AG08395 (cell line): Measurements from ENCODE around the gene TGFB1I1.
"Not testable (repeated sequence)": the region's sequence is repeated elsewhere in the genome, so short reads cannot be mapped to it uniquely, and the experiment has no call there.

Source experiments
- DNase-seq: peaks from one replicate; pipeline ENCODE4 v3.0.0; 2012; ENCODE audit warnings: mixed read lengths, low spot score

TGFB1I1 gene

DNA sequence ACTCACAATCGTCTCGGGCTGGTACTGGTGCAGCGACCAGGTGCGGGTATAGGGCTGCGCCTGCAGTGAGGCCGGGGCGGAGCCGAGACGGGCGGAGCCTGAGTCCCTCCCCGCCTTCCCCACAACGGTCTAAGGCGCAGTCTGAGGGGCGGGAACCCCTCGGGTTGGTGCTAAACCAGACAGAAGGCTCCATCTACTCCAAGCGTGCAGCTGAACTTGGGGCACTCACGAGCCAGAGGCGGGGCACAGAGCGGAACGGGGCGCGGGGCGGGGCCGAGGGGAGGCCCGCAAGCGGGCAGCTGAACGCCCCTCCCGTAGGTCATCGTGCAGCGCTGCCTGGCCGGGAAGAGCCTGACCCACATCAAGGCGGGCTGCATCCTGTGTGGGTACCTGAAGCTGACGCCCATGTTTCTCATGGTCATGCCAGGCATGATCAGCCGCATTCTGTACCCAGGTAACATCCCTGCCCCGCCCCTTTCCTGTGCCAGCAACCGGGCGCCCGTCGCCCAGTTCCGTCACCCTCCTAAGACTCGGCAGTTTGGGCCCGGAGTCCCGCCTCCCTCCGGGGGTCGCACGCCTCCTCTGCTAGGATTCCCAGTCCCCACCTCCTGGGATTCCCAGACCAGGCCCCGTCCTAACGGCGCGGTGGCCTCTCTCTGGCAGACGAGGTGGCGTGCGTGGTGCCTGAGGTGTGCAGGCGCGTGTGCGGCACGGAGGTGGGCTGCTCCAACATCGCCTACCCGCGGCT, 15.9 kb downstream of the TGFB1I1 start:
- DNase-seq: peak; percentile 41

DNA sequence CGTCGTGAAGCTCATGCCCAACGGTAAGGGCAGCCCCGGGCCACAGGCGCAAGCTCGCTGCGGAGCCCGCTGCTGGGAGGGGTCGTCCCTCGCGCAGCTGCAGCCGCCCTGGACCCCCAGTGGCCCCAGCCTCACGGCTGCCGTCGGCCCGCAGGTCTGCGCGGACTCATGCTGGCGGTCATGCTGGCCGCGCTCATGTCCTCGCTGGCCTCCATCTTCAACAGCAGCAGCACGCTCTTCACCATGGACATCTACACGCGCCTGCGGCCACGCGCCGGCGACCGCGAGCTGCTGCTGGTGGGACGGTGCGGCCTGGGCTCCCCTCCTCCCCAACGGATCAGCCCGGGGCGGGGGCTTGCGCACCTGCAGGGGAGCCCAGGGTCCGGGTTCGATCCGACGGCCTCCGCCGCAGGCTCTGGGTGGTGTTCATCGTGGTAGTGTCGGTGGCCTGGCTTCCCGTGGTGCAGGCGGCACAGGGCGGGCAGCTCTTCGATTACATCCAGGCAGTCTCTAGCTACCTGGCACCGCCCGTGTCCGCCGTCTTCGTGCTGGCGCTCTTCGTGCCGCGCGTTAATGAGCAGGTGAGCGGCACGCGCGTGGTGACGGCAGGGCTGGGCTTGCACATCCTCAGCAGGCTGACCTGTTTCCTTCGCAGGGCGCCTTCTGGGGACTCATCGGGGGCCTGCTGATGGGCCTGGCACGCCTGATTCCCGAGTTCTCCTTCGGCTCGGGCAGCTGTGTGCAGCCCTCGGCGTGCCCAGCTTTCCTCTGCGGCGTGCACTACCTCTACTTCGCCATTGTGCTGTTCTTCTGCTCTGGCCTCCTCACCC, 16.7 kb downstream of the TGFB1I1 start:
- DNase-seq: no peak

DNA sequence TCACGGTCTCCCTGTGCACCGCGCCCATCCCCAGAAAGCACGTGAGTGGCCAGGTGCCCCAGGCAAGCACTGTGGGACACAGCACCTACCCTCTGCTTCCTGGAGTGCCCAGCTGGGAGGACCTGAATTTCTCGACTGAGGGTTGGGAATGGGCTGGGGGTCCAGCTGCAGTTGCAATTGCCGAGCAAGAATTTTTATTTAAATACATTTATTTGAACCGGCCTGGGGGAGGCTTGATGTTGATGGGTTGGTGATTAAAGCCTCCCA, 17.3 kb downstream of the TGFB1I1 start:
- DNase-seq: no peak

DNA sequence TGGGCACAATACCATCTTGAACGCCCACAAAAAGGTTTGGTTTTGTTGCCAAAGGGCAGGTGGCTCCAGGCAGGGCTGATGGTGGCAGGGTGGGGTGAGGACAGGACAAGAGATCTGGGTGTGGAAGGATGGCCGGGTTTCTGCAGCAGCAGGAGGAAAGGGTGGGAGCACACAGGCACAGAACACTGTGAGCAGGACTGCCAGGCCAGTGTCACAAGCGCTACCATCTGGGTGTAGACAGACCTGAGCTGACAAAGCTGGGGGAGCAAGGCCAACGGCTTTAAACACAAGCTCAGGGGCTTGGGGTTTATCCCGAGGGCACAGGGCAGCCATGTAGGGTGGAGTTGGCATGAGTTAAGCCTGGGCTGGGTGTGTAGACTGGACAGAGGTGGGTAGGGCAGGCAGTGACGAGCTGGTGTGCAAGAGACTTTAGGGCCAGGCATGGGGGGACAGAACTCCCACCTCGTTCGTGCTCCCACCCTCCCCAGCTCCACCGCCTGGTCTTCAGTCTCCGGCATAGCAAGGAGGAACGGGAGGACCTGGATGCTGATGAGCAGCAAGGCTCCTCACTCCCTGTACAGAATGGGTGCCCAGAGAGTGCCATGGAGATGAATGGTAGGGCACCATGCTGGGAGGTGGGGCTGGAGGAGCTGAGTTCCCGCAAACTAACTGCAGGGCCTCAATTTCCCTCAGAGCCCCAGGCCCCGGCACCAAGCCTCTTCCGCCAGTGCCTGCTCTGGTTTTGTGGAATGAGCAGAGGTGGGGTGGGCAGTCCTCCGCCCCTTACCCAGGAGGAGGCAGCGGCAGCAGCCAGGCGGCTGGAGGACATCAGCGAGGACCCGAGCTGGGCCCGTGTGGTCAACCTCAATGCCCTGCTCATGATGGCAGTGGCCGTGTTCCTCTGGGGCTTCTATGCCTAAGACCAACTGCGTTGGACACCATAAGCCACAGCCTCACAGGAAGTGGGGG, 17.9 kb downstream of the TGFB1I1 start:
- DNase-seq: no peak

DNA sequence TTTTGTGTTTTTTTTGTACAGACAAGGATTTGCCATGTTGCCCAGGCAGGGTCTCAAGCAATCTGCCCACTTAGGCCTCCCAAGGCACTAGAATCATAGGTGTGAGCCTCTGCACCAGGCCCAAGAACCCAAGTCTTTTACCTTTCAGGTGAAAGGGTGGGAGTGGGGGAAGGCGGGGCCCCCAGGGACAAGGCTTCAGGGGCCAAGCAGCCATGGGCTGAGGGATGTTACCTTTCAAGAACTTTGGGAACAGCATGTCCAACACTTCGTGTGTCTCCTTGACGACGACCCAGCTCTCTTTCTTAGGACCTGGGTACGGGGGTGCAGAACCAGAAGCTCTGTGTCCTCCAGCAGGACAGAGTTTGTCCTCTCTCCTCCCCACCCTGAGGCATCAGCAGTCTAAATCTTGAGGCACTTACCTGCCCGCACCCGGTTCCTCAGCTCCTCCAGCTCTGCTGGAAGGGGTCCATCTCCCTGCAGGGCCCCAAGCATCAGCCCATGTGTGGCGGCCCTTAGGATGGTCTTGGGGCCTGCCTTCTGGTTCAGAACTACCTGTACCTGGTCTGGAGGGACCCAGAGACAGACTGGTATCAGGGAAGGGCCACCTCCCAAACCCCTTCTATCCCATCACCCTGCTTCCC, 19.9 kb downstream of the TGFB1I1 start:
- no peak for DNase-seq

DNA sequence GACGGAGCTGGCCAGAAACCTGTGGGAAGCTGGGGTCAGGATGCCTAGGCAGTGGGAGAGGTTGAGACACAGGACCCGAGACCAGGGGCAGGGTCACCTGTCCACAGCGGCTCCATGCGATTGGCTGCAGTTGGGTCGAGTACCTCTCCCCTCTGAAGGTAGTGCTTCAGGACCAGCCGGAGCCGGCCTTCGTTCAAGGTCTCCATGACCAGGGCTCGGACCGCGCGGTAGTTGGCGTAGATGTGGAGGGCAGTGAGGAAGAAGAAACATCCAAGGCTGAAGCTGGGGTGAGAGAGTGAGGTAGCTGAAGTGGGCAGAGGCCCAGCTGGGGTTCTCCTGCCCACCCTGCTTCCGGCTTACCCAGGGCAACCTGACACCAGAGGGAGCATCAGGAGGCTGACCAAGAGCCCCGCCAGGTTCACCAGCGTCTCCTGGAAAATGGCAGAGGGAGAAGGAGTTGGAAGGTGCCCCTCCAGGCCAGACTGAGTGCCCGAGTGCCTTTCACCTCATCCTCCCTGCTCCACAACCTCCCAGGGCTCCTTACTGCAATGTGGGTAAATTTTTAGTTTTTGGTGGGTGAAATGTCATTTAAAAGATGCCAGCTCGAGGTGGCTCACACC, 21.7 kb downstream of the TGFB1I1 start:
- no peak for DNase-seq

DNA sequence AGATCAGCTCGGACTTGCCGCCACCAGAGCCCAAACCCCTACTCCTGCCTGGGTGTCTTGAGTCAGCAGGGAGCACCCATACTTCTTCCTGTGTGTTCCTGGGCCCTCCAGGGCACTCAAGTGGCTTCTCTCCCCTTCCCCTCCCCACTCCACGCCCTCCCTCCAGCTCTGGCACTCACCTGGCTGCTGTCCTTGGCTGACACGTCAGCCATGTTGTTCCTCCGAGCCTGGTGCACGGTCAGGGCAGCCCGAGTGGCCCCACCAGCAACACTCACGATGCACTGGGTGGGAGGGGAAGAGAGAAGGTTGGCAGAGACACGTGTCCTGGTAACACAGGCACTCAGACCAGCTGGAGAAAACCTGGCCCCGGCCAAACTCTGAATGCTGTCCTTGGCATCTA, 24.7 kb downstream of the TGFB1I1 start:
- no peak for DNase-seq

DNA sequence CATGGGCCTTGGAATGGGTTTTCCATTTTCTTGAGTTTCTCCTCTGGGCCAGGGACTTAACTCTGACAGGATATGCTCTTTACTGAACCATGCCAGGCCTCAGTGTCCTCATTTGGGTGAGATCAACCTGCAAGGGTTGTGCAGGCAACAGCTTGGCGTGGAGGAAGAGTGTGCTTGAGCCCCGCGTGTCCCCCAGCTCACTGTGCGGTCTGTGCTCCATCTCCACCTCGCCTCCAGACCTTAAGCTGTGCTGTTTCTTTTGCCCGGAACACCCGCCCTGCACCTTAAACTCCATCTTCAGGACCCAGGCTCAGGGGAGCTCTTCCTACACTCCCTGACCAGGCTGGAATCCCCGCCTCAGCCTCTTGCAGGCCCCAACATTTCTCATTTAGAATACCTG, 26.5 kb downstream of the TGFB1I1 start:
- no peak for DNase-seq

DNA sequence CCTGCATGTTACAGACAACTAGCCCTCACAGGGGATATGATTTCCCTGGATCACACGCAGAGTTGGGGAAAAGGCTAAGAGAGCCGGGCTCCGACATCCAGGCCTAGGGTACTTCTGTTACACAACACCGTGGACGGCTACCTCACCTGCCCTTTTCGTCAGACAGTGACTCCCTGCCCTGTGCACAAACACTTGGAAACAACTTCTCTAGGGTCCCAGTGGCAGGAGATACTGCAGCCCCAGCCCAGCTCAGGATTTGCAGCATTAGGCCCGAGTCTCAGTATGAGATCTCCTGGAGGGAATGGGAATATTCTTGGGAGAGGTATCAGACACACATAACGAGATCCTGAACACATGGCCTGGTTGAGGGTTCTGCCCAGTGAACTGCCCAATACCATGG, 28.0 kb downstream of the TGFB1I1 start:
- DNase-seq: no peak

DNA sequence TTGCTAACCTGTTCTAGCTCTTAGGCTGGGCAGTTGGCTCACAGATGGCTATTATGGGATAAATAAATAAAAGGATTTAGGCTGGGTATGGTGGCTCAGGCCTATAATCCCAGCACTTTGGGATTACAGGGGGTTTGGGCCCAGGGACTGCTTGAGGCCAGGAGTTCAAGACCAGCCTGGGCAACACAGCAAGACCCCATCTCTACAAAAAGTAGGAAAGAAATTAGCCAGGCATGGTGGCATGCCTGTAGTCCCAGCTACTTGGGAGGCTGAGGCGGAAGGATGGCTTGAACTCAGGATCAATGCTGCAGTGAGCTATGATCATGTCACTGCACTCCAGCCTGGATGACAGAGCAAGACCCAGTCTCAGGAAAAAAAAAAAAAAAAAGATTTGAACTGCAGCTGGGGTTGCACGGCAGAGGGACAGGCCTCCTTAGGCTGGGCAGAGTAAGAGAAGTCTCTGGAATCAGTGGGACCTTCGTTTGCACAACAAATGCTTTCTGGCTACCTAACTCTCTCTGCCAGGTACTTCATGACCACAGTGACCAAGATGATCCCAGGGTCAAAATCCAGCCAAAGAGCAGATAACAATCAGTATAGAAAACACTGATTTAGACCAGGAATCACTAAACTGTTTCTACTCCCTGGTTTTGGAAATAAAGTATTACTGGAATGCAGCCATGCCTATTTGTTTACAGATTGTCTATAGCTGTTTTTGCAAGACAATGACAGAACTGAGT, 29.4 kb downstream of the TGFB1I1 start:
- DNase-seq: no peak

DNA sequence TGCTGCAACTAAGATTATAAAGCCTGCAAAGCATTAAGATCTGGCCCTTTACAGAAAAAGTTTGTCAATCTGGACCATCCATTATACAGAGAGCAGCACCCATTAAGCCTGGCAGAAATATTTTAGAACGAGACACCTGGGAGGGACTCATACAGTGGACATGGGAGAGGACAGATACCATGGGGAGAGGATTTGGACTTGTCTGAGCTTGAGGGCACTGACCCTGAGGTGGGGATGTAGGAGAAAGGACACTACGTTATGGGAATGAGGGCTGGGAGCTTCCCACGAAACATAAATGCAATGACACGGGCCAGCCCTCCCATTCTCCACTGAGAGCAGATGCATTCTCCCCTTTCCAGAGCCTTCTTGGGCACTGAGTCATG, 30.0 kb downstream of the TGFB1I1 start:
- DNase-seq: no peak

DNA sequence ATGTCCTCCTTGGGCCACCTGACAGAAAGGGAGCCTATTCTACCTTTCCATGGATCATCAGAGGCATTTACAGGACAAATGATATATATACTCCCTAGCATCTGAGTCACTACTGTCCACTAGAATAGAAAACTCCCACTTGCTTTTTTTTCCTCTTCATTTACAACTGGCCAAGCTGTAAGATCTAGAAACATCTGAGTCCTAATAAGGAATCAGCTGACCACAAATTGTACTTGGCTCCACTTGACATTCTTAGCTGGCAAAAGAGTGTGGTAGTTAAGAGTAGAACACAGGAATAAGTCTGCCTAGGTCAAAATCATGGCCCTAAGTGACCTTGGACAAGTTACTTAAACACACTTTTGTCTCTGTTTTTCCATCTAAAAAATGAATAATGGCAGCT, 31.0 kb downstream of the TGFB1I1 start:
- peak; percentile 50 for DNase-seq

DNA sequence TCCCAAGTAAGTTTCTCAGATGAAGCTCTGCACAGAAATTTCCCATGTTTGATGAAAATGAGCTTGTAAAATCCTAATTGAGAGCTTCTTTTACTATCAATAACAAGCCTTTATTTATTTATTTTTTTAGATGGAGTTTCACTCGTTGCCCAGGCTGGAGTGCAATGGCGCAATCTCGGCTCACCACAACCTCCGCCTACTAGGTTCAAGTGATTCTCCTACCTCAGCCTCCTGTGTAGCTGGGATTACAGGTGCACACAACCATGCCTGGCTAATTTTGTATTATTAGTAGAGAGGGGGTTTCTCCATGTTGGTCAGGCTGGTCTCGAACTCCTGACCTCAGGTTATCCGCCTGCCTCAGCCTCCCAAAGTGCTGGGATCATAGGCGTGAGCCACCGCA, 31.6 kb downstream of the TGFB1I1 start:
- not testable (repeated sequence) for DNase-seq

DNA sequence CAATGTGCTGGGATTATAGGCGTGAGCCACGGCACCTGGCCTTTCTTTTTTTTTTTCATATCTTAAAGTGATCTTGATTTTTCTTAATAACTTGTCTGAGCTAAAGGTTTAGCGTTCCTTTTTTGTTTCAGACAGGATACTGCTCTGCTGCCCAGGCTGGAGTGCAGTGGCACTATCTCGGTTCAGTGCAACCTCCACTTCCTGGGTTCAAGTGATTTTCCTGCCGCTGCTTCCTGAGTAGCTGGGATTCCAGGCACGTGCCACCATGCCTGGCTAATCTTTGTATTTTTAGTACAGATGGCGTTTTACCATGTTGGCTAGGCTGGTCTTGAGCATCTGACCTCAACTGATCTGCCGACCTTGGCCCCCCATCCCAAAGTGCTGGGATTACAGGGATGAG, 32.2 kb downstream of the TGFB1I1 start:
- DNase-seq: no peak

DNA sequence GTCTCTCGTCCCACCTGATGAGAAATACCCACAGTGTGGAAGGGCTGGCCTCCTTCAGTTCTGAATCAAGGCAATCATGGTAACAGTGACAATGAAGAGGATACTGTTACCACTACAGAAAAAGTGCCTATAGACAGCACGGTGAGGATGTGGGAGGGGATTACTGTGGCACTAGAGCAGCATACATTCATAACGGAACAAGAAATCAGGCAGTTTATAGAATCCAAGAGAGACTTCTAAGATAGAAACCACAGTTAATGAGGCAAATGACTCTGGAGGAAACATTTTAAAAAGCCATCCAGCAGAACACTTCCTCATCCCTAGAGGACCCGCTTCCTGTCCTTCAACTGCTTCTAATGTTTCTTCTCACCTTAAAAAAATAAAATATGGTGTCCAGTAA, 33.5 kb downstream of the TGFB1I1 start:
- DNase-seq: no peak

DNA sequence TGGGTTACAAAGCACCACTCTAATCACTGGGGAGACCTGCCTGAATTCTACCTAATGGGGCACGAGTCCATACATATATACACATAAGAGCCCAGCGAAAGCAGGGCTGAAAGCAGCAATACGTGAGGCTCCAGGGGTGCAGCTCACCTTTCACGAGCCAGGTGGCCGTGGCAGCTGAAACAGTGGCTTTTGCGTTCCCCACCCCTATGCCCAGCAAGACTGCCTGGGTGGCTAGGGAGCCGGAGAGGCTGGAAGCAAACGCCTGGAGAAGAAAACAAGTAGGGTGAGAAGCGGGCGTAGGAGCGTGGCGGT, 35.6 kb downstream of the TGFB1I1 start:
- no peak for DNase-seq

DNA sequence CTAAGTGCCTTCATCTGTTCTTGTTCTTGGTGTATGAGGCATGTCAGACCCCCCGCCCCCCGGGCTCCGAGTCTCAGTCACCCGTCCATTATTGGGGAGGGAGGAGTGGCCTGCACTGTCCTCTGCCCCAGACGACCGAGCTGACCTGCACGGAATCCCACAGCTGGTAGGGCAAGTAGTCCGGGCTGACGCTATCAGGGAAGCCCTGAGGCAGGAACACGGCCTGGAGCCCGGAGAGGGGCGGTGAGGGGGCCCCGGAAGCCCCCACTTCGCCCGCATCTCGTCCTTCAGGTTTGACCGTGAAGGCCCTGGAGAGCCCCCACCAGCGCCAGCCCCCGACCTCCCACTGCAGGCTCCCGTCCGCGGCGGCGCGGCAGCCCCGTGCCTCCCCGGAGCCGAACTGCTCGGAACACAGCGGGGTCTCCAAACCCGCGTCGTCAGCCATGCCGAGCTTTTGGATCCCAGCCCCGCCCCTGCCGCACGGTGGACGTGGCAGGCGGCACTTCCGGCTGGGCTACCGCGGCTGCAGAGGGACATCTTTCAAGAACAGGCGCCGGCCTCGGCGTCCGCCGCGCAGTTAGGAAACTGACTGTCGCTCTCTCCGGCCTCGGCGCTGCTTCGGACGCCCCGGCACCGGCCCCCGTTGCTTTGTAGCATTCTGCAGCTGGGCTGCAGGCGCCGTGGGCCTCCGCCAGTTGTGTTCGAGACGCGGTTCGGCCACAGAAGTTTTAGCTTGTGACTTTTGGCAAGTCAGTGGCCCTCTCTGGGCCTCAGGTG, 36.2 kb downstream of the TGFB1I1 start, which contains the start of gene RUSF1:
Gene RUSF1, minus strand, starts transcription at position 463 of the 777 bp plus-strand sequence. Its CDS starts 18 bp downstream, at position 445.
- peak; percentile 89 for DNase-seq

DNA sequence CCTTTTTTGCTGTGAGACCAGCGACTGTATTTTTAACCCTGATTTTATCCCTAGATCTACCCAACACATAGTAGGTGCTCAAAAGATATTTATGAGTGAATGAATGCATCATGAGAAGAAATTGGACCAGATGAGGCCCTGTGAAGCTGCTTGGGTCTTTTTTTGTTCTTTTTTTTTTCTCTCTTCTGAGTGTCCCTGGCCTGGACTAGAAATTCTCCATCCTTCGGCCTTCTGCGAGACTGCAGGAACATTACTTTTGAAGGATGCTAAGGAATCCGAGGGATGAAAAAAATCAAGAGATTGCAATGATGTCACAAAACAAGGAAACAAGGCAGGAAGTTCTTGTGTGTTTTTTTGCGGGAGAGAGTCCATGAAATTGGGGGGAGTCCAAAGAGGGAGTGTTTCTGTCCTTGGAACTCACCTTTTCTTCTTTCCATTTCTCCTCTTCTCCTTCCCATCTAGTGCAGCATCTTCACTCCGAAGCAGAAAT, 36.8 kb downstream of the TGFB1I1 start:
- peak; percentile 37 for DNase-seq

DNA sequence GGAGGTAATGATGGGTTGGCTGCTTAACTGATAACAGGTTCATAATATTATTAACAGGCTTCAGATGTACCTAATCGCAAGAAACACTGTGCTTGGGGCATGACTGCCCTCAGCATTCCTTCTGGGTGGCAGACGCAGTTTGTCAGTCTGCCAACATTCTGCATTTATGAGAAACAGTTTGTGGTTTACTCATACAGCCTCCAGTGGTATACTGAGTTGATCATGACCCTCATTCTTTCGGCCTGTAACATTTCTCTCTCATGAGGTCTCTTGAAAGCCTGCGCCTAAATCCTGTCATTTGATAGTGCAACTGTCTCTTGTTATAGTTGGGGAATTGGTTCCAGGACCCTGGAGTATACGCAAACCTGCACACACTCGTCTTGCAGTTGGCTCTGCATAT, 41.2 kb downstream of the TGFB1I1 start:
- peak; percentile 63 for DNase-seq

DNA sequence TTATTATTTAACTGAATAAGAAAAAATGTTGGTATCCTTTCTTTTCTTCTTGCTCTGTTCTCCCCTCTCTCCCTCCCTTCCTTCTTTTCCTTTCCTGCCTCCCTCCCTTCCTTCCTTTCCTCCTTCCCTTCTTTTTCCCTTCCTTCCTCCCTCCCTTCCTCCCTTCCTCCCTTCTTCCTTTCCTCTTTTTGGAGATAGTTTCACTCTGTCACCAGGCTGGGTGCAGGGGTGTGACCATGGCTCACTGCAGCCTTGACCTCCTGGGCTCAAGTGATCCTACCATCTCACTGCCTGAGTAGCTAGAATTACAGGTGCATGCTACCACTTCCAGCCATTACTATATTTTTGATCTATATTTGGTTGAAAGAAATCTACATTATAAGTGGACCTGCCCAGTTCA, 41.9 kb downstream of the TGFB1I1 start:
- no peak for DNase-seq
